HG02798 (cell line): ENCODE measurements around the gene HJURP.

ENCODE experiments used
- ATAC-seq: cut with Tn5 transposase; IDR thresholded peaks from one replicate; pipeline ENCODE4 v1.9.1; 2021; ENCODE audit warnings: mild to moderate bottlenecking; ENCODE audit not compliant: unreplicated experiment, poor library complexity

The HJURP gene

GRCh38 chr2:233850745-233851144 lies 3.6 kb downstream of the HJURP start:
- no peak for ATAC-seq

GRCh38 chr2:233849607-233850271 lies 4.6 kb downstream of the HJURP start:
- ATAC-seq: no peak

- ATAC-seq: no peak
These were observed 6.1 kb downstream of the HJURP start for GRCh38 chr2:233848276-233848675.

GRCh38 chr2:233847248-233847898 lies 7.0 kb downstream of the HJURP start:
- no peak for ATAC-seq

- no peak for ATAC-seq
These were observed 7.7 kb downstream of the HJURP start for GRCh38 chr2:233846387-233847247.

- ATAC-seq: no peak
These were observed 8.9 kb downstream of the HJURP start for GRCh38 chr2:233845301-233846060.

- no peak for ATAC-seq
These were observed 9.5 kb downstream of the HJURP start for GRCh38 chr2:233844836-233845235.

- no peak for ATAC-seq
These were observed 10.1 kb downstream of the HJURP start for GRCh38 chr2:233844064-233844807.

- no peak for ATAC-seq
These were observed 13.2 kb downstream of the HJURP start for GRCh38 chr2:233841183-233841582.

- ATAC-seq: no peak
These were observed 13.8 kb downstream of the HJURP start for GRCh38 chr2:233840520-233840919.

- no peak for ATAC-seq
These were observed 14.9 kb downstream of the HJURP start for GRCh38 chr2:233839447-233839820.

GRCh38 chr2:233838726-233839446 lies 15.4 kb downstream of the HJURP start:
- ATAC-seq: no peak

GRCh38 chr2:233838251-233838650 lies 16.1 kb downstream of the HJURP start:
- no peak for ATAC-seq

- no peak for ATAC-seq
These were observed 16.6 kb downstream of the HJURP start for GRCh38 chr2:233837694-233838229.

GRCh38 chr2:233836359-233836758 lies 18.0 kb downstream of the HJURP start:
- no peak for ATAC-seq

- no peak for ATAC-seq
These were observed 18.8 kb downstream of the HJURP start for GRCh38 chr2:233835230-233836186.

- no peak for ATAC-seq
These were observed 21.0 kb downstream of the HJURP start for GRCh38 chr2:233833345-233833744.

- no peak for ATAC-seq
These were observed 21.4 kb downstream of the HJURP start for GRCh38 chr2:233832869-233833311.
